GM18907 (cell line): Measurements from ENCODE around the gene CEMIP.

Experiments used
- ATAC-seq: cut with Tn5 transposase; IDR thresholded peaks from one replicate; pipeline ENCODE4 v1.9.1; 2021; ENCODE audit warnings: mild to moderate bottlenecking, moderate library complexity; ENCODE audit not compliant: unreplicated experiment

CEMIP gene

DNA sequence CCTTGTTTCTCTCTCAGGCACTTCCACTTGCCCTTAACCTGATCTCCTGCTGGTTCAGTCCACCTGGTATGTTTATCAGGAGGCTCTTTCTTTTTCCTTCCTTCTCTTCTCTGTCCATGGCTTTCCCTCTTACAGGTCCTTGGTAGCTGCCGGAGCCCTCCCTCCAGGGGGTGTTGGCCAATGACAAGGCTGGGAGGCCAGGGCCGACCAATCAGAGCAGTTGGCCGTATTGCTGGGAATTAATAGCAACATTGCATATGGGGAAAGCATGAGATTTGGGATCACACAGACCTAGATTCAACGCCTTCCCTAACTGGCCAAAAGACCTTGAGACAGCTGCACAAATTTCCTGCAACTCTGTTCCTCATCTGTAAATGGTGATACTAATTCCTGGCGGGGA is 62.4 kb downstream of the CEMIP start:
- ATAC-seq = no peak

DNA sequence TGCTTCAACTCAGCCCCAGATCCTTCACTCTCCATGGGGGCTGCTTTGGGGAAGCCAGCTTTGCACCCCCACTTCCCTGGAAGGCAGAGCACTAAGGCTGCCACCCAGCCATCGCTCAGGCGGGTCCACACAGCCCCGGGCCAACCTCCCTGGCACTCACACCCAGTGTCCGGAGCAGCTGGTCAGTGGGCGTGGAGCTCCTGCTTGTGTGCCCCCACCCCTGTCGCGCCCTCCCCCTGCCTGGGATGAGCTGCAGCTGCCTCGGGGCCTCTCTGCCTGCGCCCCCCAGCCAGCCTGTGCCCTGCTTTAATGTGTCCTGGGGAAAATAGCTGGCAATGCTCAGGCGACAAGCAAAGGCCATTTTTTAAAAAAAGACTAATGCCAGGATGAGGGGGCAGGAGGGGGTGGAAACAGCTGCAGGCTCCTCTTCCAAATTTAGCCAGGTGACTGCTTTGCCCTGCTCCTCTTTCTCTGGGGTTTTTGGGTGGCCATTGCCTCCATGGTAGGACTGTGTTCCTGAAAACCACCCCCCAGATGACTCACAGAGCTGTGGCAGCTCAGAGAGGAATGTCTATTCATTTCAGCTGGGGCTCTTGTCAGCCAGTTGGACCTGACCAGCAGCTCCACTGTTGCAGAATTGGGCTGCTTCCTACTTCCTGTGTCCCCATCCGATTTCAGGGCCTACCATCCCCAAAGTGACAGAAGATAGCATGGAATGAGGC is 65.0 kb downstream of the CEMIP start:
- ATAC-seq = no peak

DNA sequence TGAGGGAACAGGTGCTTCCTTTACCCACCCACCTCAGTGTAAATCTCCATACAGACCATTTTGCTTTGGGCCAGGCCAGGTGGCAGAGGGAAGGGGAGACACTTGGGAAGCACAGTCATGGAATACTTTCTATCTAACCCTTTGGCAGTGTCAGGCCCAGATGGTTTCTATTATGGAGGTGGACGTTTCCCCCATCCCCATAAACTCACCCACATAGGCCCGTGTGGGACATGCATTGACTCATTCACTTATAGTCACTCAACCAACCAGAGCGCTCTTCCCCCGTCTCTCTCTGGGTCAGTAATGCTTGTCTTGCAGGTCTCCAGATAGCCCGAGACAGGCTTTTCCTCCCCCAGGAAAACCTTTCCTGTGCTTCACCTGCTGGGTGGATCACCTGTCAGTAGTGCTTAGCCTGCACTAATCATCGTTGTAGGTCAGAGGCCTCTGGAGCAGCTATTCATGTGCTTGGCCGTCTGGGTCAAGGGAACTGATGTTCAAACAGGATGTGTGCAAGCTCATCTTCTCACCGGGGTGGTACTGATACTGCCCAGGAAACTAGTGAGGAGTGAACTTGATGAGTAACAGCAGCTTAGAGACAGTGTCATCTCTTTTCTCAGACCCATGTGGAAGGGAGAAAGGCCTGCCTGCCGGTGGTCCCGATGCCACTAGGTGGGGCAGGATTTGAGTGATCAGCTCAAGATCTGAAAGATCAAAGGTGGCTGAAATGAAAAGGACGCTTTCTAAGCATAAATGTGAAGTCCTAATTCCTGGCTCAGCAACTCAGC is 67.1 kb downstream of the CEMIP start:
- no peak for ATAC-seq

DNA sequence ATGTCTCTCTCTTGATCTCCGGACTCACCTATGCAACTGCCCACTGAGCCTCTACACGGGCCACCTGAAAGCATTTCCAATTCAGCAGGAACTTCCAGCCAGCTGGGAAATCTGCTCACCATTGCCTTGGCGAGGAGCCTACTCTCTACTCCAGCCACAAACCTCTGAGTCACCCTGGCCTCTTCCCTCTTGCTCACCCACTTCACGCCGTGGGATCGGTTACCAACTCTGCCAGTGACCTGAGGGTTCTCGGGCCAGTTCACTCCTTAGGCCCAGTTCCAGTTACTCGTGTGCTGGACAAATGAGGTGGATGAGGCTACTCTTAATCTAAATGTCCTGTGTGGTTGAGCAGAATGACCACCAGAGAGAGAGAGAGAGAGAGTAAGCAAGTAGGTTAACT is 70.1 kb downstream of the CEMIP start:
- ATAC-seq = no peak

DNA sequence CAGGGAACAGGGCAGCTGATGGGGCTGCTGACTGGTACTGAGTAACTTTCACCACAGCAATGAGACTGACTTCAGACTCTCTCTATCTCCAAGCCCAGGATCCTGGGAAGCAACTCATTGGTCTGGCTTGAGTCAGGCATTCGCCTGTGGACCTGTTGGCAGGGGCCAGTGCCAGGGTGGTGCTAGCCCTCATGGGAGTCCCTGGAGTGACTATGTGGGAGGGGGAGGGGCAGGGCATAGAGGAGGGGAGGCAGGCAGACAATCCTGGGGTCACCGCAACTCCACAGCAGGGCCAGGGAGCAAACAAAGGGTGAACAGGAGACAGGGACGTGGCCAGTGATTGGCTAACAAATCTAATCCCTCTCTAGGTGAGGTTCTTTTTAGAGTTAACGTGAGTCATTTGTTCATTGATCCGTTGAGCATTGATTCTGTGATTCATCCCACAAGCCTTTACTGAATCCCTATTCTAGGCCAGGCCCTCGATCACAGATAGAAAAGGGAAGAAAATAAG is 71.8 kb downstream of the CEMIP start:
- ATAC-seq = no peak

DNA sequence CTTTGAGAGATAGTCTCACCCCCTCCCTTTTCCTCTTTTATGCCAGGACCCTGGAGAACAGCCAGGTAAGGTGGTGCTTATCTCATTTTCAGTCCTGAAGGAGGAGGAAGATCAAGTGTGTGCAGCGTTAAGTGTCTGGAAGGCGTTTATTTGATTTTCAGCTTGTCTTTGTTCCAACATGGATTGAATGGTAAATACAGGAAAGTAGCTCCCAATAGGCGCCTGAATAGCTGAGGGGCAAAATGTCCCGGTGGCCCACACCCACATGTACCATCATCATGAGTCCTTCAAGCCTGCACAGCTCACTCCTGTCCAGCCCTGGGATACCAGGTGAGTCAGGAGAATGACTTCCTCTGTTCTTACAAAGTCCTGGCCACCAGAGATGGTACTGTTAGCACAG is 73.5 kb downstream of the CEMIP start:
- no peak for ATAC-seq

DNA sequence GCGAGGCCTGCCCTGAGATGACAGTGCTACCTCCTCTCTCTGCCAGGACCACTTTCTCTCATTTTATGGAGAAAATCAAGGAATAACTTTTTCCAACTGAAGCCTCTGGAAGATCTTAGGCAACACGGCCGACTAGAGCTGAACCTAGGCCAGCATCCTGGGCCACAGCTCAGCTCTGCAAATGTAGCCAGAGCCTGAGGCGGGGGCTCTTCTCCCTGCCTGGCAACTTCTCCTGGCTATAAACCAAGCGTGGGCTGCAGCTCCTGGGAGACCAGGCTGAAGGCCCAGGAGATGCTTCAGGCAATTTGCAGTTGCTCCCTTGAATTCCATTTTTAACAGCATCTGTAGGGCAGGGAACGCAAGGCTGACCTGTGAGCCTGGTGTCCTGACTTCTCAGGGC is 74.9 kb downstream of the CEMIP start:
- ATAC-seq = no peak

DNA sequence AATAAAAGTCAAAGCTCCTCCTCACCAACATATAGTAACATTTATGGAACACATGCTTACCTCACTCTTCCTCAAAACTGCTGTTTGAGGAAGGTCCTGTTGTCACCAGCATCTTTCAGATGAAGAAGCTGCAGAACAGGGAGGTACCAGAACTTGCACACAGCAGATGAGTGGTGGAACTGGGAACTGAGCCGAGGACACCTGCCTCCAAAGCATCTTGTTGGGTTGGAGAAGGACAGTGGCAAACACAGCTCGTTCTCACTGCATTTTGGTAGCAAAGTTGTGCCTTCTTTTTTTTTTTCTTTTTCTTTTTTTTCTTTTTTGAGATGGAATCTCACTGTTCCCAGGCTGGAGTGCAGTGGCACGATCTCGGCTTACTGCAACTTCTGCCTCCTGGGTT is 76.0 kb downstream of the CEMIP start:
- ATAC-seq = no peak

DNA sequence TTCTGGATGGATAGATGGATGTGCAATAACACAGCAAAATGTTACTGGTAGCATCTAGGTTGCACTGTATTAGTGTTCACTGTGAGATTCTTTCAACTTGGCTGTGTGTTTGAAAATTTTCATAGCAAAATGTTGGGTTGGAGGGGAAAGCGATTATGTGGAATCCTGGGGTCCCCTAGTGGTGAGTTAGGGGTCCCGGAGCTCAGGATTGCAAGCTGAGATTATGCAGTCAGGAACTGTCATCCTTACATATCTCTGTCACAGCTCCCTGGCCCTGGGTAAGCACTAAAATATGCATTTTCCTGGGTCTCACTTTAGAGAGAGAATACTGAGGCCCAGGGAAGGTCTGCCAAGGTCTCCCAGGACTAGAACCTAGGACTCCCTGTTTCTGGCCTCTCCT is 77.2 kb downstream of the CEMIP start:
- no peak for ATAC-seq

DNA sequence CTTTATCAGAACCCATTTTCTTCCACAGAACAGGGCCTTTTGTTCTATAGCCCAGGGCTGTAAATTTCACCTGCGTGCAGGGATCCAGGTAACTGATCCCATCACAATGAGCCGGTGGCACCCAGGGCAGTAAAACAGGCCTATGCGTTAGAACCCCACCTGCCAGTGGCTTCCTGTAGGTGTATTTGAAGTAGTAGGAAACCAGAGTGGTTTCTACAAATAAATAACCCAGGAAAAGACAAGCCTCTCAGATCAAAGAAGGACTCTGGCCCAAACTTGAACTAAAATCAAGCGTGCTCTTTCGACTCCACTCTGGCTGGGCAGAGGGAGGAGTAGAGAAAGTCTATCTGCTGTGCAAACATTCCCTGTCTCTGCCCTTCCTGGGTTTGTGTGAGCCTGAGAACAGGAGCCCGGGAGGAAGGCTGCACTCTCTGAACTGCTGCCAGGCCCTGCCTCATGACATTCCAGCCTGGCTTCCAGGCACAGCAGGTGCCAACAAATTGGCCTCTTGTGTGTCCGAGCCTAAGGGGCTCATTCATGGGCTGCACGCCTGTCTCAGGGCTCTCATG is 77.7 kb downstream of the CEMIP start:
- no peak for ATAC-seq

DNA sequence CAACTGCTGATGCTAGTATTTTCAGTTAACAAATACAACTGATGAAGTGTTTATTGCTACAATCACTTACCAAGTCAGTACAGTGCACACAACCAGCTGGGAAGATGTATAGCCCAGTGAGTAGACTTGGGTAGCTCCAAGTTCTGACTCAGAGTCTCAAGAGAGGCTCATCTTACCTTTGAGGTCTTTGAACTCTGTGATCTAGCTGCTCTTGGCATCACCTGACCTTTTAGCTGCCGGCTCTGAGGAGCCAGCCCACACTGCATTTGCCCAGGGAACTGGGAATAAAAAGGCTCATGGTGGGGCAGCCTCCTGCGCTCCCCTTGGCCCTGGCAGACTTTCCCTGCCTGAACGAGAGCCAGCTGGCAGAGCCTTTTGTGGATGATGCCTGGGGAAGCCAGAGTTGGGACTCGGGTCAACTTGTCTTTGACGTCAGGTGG is 82.6 kb downstream of the CEMIP start:
- no peak for ATAC-seq

DNA sequence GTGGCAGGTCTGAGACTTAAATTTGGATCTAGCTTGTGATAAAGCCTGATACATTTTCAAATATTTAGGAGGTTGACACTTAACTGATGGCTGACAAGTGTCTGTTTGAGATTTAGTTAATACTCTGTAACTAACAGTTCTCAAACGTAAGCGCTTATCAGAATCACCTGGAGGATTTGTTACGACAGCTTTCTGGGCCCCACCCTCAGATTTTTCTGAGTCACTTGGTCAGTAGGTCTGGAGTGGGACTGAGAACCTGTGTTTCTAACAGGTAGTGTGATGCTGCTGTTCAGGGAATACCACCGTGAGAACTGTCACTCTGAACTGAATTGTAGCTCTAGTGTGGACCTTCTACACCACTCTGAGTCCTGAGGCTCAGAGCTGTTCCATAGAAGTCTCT is 85.5 kb downstream of the CEMIP start:
- ATAC-seq = no peak

DNA sequence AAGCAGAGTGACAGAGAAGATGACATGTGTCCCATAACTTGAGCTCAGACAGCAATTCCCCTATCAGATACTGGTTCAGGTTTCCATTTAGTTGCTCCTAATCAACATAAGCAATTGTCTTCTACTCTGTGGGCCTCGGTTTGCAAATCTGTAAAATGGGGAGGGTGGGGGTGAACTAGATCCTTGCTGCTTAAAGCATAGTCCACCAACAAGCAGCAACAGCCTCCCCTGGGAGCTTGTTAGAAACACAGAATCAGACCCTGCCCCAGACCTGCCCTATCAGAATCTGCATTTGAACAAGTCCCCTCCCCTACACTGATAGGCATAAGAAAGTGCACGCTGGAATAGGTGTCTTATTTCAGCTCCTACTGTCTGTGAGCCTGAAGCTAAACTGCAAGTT is 87.8 kb downstream of the CEMIP start:
- no peak for ATAC-seq

DNA sequence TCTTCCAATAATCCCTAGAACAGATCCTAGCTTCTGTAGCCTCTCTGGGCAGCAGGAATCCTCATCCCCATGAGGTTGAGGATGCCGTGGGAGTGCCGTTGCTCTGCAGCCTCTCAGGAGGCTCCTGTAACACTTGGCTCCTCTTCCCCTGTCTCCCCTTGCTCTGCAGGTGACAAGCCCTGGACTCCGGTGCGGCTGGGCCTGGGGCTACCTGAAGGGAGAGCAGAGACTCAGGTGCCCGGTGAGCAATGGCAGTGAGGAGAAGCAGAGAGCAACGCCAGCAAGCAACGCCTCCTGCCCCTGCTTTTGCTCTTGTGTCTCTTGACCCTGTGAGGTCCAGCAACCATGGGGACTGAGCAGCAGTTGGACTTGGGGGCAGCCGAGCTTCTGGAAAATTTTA is 91.2 kb downstream of the CEMIP start:
- ATAC-seq = no peak

DNA sequence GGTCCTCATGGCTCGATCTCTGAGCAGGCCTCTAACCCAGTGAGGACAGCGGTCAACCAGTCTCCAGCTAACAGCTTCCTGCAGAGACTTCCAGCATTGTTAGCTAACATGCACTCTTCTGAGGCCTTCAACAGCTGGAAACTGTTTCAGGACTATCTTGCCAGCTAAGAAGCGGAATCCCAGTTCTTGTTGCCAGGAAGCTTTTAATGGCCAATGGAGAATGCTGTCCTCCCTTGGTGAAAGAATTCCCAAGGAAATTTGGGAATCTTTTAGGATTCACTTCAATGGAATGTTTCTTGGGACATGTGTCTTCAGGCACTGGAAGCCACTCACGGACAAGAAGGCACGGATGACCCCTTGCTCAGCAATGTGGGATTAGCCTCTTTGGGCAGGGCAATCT is 91.7 kb downstream of the CEMIP start:
- no peak for ATAC-seq

DNA sequence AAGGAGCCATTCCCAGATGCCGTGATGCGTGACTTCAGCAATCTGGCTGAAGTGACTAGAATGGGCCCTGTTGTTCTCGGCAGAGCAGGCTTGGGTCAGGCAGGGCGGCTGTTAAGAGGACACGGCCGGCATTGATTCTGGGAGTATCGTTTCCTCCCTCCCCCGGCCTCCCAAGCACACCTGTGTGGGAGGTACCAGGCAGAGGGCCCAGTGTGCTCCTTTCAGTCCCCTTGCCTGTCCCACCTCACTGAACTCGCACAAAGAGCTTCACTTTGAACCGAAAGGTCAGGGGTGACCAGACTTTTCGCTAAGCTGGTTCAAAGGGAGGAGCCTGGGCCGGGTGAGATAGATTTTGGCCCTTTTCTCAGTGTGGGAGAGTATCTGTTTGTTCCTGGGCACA is 92.7 kb downstream of the CEMIP start:
- no peak for ATAC-seq

DNA sequence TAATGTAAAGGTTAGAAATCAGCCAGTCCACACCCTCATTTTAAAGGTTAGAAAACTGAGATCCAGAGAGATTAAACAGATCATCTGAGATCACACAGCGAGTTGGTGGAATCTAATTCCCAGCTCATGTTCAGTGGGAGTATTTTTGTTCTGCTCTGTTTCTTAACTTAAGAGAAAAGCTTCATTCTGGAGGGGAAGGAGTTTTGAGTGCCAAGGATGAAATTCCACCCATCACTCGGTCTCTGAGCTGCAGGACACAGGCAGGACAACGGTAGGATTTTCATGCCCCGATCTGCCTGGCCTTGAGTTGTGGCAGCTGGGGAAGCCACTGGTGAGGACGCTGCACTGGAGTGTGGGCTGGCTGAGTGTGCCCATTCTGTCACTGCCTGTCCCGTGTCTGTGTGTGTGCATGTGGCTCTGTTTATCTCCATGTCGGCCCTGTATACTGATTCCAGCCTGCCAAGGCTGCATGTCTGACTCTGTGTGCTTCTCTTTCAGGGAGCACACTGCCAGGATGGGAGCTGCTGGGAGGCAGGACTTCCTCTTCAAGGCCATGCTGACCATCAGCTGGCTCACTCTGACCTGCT is 94.3 kb downstream of the CEMIP start:
- ATAC-seq = no peak

DNA sequence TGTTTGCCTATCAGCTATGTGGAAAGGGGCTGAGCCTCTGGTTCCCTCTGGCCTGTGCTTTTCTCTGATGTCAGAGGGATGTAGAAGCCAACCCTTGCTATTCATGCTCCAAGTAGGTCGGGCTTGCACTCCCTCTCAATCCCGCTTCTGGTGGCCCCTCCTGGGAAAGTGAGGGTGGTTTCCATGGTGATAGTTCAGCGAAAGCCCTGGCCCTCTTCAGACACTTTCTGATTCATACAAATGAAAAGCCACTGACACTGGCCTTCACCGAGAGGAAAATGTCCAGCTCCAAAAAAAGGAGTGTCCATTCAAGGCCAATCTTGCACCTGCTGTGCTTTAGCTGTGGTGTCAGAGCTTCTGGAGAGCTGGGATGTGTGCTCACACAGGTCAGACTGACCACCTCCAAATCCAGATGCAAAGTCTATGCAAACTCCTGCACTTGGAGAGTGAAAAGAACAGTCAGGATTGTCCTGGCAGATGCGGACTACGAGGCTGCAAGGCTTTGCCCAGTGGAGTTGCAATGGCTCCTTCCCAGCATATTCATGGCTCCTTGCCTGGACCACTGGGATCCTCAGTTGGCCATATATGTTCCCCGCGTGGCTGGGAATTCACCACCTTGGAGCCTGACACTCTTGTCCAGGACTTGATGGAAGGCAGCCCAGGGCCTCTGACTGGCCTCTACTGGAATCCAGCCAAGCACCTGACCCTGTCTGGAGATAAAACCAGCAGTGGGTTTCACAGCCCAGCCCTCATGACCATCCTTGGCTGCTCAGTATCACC is 96.6 kb downstream of the CEMIP start:
- no peak for ATAC-seq

DNA sequence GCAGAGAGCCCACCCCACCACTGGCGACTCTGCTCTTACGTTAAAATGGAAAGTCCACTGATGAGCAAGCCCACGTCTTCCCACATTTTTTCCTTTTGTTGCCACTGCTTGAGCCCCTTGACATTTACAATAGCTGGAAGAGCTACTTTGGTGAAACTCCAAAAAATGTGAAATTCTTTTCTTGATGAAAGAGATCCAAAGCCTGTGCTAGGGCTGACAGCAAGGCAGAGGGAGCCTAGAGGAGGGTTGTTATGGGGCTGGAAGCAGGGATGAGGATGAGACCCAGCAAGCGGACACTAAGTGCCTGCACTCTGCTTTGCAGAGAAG is 97.1 kb downstream of the CEMIP start:
- no peak for ATAC-seq

DNA sequence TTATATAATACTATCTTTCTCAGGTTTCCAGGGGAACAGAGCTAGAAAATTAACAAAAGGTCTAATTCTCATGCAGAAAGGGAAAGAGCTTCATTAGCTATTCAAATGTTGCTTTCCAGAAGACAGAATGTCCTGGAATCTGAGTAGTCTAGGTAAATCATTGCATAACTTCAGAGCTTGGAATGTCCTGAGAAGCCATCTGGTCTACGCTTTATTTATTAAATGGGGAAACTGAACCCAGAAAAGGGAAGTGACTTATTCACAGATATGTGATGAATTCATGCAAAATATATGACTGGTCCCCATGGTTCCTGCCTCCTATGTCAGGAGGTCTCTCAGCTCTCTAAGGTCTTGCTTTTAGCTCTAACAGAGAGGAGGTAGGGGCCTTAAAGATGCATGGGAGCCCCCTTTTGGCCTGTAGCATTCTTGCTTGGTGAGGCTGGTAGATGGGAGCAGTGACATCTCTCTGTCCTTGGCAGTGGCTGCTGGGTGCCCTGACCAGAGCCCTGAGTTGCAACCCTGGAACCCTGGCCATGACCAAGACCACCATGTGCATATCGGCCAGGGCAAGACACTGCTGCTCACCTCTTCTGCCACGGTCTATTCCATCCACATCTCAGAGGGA is 99.2 kb downstream of the CEMIP start:
- no peak for ATAC-seq

DNA sequence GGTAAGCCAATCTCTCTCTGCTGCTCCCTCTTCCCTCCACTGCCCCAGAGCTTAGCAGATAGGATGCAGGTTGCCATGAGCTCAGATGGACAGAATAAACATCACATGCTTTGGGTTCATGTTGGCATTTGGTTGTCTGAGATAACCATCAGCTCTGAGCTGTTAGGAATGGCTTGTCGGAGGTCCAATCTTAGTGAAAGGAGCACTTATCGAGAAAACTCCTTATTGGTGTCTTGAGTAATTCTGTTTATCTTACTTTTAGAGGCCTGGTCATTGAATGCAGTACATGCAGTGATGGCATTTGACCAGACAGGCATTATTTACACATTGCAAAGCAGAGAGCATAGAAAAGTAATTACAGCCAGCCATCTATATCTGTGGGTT is 99.7 kb downstream of the CEMIP start:
- no peak for ATAC-seq
